ENCODE results near the gene EN1. TPM values are rescaled to one million over a fixed set of nuclear protein-coding genes. Genes with fewer than 3 reads are reported as not detected.

The EN1 gene
- 10 to 100 TPM in 1 of 10 donors, 1 to 10 TPM in 9; 4.8 to 10.1 (median 7.3) TPM for polyA plus RNA-seq (ENCODE audit: insufficient read length in 10 of 10)
- long read RNA-seq, donor 1, partial matches to known transcripts, result 0 of 2 reads
- long read RNA-seq, donor 1, other reads (novel, unspliced or antisense), result 0 of 2 reads
- long read RNA-seq, donor 2, partial matches to known transcripts, result 0 of 2 reads
- long read RNA-seq, donor 2, other reads (novel, unspliced or antisense), result 0 of 2 reads
- long read RNA-seq, donor 3, result 0 reads
- long read RNA-seq, donor 4, partial matches to known transcripts, result 0 of 3 reads
- long read RNA-seq, donor 4, other reads (novel, unspliced or antisense), result 0 of 3 reads
- long read RNA-seq, donor 5, transcript EN1-201 (2 exons, 2,457 nt), result major isoform, 11 of 11 reads
- long read RNA-seq, donor 5, partial matches to known transcripts, result 0 of 11 reads
- long read RNA-seq, donor 5, other reads (novel, unspliced or antisense), result 0 of 11 reads
- long read RNA-seq, donor 6, transcript EN1-201 (2 exons, 2,457 nt), result major isoform, 5 of 5 reads
- long read RNA-seq, donor 6, partial matches to known transcripts, result 0 of 5 reads
- long read RNA-seq, donor 6, other reads (novel, unspliced or antisense), result 0 of 5 reads
- long read RNA-seq, donor 7, partial matches to known transcripts, result 0 of 2 reads
- long read RNA-seq, donor 7, other reads (novel, unspliced or antisense), result 0 of 2 reads
- long read RNA-seq, donor 8, partial matches to known transcripts, result 0 of 1 reads
- long read RNA-seq, donor 8, other reads (novel, unspliced or antisense), result 0 of 1 reads
- long read RNA-seq, donor 9, partial matches to known transcripts, result 0 of 1 reads
- long read RNA-seq, donor 9, other reads (novel, unspliced or antisense), result 0 of 1 reads

DNA sequence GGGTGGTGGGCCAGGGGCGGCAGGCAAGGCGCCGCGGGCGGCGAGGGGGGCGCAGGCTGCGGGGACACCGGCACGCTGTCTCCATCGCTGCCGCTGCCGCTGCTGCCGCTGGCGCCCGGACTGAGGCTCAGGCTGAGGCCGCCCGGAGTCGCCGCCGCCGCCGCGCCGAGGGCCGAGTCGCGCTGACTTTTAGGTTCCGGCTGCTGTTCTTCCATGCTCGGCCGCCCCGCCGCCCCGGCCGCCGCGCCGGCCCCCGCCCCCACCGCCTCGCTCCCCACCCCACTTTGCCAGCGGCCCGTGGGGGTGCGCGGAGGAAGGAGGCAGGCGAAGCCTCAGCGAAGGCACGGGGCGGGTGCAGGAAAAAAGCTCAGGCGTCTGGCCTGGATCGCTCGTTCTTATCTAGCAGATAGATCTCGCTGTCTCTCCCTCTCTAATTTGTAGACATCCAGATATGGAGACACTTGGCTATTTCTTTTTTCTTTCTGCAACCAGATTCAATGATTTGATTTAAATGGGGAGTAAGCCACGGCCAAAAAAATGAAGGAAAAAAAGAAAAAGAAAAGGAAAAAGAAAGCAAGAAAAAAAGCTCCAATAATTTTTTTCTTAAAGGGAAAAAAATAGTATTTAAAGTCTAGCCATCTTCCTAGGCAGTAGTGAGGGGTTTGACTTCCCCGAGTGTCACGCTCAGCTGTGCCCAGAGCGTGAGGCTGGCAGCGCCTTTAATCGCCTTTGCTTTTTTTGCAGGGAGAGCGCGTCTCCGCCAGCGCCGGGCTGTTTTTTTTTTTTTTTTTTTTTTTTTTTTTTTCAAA, at the start of gene EN1:
TSS of gene EN1 (minus strand) at position 696 of the 809 bp plus-strand sequence. CDS start at position 215, 481 bp downstream.
- DNase-seq, result no peak

DNA sequence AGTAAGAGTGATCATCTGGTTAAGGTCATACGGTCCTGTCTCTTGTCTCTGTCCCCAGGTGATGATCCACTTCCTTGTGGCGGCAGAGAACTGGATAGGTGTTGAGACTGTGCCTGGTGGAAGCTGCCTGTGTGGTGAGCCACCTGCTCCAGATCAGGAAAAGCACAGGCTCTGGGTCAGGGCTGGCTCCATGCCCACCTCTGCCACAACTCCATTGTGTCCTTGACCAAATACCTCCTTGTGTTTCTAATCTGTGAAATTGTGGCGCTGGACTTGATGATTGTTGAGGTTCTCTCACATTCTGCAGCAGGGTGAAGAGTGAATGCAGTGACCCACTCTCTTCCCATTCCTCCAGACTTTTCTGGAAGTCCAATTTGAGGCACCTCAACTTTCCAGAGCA, 45.7 kb upstream of the EN1 start:
- no peak for DNase-seq

DNA sequence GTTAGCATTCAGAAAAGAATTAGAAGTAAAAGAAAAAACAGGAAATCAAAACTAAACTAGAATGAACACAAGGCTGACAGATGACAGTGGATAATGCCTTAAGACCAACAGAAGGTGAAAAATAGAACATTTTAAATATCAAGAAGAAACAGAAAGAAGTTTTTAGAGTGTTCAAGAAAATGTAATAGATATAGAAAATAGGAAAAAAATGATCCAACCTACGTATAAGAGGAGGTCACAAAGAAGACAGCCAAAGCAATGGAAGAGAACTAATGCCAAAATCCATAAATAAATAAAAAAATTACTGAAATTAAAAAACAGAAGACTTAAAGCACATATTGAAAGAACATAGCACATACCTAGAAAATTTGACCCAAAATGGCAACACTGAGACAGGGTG, 42.5 kb upstream of the EN1 start:
- no peak for DNase-seq

DNA sequence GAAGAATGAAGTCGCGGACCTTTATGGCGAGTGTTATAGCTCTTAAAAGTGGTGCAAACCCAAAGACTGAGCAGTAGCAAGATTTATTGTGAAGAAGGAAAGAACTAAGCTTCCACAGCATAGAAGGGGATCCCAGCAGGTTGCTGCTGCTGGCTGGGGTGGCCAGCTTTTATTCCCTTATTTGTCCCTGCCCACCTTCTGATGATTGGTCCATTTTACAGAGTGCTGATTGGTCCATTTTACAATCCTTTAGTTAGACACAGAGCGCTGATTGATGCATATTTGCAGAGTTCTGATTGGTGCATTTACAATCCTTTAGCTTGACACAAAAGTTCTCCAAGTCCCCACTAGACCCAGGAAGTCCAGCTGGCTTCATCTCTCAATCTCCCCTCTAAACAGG, 36.3 kb upstream of the EN1 start:
- no peak for DNase-seq

DNA sequence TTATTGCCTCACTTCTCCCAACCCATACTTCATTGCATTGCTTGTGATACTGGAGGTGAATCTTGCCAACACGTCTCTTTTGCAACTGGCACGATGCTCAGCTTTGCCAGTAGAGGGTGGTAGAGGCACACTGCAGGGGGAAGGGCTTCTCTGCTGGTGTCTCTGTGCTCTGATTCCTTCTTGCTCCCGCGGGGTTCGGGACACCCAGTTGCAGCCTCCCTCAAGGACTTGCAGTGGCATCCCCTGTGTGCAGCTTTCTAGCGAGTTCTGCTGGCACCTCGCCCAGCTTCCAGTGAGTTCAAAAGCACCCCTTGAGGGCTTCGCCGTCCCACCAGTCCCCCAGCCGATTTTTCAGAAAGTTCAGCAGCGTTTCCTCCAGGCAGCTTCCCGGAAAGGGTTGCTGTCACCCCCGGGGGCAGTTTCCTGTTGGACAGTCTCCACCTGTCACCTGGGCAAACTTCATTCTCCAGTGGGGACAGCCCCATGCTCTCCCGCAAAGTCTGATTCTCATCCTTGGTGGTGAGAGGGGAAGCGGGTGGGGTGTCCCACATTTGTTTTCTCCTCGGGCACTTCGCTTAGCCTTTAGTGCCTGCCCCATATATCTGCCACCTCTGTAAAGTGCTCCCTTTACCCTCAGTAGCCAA, 35.4 kb upstream of the EN1 start:
- DNase-seq, result peak; percentile 9 to 55 (median 41)

DNA sequence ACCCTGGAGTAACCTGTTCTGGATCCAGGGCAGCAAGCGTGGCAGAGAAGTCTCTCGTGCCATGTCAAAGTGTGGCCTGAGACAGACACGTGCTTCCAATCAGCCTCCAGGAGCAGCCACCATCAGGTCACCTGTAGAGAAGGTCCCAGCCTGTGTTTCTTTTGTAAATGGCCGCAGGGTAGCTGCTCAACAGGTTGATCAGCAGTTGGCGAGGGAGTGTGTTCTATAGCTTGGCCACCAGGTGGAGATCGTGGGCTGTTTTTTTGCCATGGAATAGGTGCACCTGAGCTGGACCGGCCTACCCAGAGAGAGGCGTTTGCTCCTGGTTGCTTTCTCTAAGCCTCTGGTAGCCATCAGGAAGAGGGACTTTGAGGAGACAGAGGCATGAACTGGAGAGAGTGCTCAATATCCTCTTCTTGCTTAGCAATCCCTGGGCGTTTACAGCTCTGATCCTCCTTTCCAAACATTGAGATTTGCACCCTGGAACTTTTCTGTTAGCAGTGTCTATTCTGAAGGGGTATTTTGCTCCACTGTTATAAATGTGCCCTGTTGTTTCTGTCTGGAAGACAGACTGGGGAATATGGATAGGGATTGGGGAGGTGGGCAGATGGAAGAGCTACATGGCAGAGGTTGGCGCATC, 34.2 kb upstream of the EN1 start:
- DNase-seq, result peak; percentile 16 to 54 (median 30)

DNA sequence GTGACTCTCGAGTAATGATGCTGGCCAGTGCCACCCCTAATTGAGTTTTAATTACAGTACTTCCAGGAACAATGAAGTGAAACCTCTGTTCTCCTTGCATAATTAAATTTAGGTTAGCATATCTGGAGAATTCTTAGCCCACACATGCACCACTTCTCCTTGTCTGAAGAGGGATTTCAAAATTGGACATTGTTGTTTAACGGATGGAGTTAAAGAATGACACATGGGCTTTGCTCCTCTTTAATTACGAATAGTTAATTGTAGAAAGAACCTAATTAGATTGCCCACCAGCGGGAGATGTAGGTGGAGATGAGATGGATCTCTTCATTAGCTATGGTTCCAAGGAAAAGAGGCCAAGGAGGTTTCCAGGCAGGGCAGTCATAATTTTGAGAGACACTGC, 33.1 kb upstream of the EN1 start:
- DNase-seq, result no peak

DNA sequence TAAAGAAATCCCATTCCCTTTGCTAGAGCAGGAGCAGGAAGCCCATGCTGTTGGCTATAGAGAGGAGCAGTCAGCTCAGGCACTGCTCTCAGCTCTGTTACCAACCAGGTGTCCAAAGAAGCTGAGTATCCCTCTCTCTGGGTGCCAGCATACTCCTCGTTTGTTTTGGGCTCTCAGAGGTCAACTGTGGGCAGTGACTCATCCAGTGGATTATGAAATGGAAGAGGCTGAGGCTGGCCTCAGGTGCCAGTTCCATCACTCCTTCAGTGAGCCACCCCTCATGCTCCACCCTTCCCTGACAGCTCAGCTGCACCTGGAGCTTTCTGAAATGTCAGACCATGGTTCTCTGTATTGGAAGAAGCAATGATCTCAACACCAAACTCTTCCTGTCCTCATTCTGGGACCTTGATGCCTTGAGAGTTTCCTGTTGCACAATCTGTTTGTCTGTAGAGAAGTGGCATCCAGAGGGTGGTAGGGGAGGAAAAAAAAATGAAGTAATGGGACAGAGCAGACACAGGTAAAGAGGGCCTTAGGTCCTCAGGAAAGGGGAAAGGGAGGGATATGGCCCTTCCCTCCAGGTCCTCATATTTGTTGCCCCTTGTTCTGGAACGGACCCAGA, 31.2 kb upstream of the EN1 start:
- DNase-seq, result no peak

DNA sequence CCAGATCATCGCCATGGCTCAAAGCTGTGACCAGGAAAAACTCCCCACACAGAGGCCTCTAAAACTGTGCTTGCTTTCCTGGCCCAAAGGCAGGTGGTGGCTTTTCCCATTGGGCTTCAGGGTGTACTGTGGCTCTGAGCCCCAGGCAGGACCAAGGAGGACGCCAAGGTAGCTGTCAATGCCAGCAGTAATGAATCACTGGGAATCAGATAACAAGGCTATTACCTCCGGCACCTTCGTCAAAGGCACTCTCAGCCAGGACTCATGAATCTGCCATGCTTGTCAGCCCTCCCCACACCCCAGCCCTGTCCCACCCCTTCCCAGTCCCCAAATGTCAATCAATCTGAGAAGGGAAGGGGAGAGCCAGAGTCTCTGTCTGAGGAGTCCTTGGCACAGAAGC, 27.9 kb upstream of the EN1 start:
- DNase-seq, result no peak

DNA sequence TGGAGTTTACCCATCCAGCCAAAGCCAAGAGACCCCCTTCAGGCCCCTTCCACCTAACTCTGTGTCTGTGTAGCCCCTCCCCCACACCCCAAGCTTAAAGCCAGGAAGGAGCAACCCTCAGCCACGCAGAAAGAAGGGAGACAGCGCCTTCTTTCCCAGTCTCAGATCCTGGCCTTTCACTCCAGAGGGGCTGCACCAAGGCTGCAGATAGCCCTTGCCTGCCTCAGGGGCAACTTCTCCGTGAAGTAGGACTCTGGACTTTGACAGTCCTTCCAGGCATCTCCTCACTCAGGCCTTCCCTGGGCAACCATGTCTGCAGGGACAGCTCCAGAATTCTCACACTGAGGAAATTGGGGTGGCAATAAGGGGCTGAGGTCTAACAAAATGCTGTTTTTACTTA, 26.9 kb upstream of the EN1 start:
- DNase-seq, result no peak

DNA sequence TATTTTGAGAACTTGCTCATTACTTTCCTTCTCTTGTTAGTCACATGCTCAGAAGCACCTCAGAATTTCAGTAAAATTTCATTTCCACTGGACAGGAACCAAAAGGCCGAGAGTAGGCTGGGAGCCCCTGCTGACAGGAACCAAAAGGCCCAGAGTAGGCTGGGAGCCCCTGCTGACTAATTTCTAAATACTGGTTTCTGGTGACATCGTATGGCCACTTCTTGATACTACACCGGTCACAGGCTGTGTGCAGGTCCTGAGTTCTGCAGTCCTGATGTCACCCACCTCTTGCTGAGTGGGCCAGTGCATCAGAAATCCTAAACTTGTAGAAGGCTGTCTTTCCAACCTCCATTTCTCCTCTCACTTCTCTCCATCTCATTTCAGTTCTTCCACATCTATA, 17.7 kb upstream of the EN1 start:
- DNase-seq, result peak in 1 of 3 donors; percentile 77

DNA sequence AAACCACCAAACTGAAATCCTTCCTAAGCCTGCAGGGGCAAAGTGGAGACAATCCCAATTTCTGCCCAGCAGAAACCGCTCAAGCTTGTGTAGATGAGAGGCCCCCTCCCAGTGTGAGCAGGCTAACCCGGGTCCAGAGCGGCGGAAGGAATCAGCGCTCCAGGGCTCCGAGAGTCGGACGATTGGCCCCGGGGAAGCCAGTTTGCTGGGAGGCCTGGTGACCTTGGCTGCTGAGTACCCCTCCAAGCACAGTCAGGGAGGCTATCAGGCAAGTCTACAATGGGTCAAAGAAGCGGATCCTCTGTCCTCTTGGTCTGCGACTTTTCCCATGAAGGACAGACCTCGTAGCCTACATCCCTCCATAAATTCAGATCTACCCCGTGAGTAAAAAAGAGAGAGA, 16.8 kb upstream of the EN1 start:
- DNase-seq, result no peak

DNA sequence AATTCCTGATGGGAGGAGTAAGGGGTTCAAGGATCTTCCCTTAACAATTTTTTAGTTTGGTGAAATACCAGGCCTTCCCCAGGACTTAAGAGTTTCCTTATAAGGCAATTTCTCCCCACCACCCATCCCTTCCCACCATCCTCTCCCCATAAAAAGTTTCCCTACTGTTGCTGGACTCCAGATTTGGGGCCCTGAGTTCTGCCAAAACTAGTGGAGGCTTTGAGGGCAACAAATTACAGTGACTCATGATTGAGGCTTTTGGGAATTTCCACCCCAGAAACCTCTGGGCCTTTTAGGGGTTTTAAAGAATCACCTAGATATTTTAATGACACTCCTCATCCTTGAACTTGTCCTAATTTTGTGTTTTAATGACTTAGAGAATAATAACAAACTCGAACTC, 14.3 kb upstream of the EN1 start:
- no peak for DNase-seq

DNA sequence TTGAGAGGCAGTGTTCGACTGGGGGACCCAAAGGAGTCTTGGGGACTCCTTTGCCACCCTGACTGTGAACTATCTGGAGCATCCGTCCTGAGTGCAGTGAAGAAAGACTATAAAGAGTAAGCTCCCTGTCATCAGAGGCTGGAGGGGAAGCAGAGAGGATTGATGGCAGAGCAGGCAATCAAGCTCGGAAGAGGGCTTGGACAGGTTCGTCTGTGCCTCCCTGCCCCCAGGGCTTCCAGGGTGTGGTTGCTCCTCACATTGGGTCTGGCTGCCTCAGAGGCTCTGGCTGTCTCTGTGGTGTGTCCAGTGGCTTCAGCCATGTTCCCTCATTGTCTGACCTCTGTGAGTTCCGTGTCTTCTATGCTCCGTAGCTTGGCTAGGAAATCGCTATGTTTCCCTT, 13.8 kb upstream of the EN1 start:
- DNase-seq, result no peak

DNA sequence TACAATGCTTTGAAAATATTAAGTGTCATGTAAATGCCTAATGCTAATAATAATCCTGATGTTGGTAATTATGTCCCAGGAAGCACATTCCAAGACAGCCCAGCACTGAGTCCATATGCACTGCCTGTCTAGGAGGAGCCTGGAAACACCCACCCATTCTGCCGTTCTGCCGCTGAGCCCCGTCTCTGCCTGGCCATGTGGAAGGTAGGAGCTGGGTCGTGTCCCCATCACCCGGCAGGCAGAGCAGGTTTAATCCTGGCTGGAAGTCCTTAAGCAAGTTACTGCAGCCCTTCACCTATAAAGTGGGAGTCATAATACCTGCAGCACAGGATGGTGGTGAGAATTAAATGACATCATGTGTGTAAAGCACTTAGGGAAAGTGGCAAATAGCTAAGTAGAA, 13.1 kb upstream of the EN1 start:
- no peak for DNase-seq

DNA sequence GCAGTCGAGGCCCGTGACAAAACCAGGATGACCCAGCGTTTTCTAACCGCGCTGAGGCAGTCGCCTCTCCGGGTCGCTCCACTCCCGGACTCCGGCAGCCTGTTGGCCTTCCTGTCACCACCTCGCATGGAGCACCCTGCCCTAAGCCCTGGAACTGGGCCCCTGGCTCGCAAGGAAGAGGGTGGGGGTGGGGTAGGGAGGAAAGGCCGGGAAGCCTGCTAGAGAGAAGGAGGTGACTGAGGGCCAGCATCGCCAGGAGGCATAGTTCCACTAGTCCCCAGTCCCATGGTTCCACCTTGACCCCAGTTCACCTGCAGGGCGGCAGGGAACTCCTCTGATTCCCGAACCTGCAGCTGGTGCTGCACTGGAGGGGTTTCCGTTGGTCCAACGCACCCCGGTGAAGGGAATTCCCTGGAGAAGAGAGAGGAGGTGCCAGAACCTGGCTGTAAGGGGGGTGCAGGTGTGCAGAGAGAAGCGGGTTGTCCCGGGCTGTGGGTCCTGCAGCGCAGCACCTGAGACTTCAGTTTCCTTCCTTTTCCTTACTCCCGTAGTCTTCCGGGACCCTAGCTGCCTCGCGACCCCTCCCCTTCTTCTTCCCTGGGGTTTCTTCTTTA, 11.8 kb upstream of the EN1 start:
- no peak for DNase-seq

DNA sequence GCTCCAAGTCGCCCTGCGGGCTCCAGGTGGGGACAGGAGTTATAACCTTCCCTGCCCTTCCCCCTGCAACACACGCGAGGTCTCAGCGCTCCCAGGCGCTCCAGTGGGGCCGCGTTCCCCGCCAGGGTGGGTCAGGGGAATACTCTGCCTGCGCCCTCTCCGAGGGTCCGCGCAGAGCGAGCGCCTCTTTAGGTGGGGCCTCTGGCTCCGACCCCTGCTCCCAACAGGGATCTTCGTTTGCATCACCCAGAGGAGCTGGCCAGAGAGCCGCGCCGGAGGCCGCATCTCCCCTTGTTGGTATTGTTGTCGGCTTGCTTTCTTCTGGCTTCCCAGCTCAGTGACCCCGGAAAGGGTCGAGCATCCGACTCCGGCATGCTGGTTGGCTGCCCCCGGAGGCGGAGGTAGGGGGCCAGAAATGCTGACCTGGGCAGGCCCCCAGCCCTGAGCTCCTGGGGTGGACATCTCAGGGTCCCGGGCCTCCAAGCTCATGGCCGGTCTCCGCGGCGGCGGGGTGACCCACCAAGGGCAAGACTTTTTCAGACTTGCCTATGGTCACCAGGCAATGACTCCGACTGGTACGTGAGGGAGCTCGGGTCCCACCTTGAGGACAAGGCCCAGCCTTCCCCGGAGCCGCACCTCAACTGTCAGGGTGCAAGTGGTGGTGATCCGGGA, 11.2 kb upstream of the EN1 start:
- DNase-seq, result no peak

DNA sequence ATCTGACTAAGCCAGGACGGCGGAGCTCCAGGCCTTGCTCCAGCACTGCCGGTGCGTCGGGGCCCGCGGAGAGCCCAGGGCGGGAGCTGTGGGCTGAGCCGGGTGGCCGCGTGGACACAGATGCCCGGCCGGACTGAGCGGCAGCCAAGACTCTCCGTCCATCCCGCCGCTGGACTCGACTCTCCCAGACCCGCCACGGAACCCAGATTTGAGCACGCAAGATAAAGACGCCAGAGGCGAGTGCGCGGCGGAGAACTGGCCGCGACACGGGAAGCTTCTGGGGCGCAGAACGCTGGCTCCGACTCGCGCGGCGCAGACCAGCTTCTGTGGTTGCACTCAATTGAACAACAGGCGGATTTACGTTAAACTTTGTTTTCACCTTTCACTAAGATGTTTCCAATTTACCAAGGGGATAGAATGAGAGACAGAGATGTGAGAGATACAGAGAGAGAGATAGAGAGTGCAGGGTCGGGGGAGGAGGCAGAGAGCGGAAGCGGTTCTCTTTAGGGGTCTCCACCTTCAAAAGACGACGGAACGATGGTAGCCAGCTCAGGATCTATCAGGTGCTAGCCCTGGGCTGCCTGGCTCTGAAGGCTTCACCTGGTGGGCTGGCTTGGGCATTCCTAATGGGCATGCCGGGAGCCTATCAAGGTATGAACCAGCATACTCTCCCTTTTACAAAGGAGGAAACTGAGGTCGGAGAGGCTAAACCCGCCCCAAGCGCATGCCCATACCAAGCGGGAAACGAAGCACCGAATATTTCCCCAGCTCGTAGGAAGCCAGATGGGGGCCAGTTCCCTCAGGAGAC, 10.4 kb upstream of the EN1 start:
- DNase-seq, result peak in 1 of 3 donors; percentile 46
